ENCODE measurements around the gene CLASP2.

CLASP2 gene

GRCh38 chr3:33581666-33582065 is 136.4 kb downstream of the CLASP2 start:
- no peaks in the 10 kb centered on the region for H3K4me1 ChIP-seq (ENCODE audit: insufficient read depth, low read length, poor library complexity, severe bottlenecking)
- H3K9ac ChIP-seq (ENCODE audit: low read depth, low read length, poor library complexity, severe bottlenecking) = no peak overlapping the region
- no peak overlapping the region for H3K4me3 ChIP-seq (ENCODE audit: low read length, poor library complexity, severe bottlenecking)
- no peaks in the 10 kb centered on the region for H3K27me3 ChIP-seq (ENCODE audit: insufficient read depth, low read length, poor library complexity, severe bottlenecking)
- no peaks in the 10 kb centered on the region for H3K9me3 ChIP-seq (ENCODE audit: insufficient read depth, low read depth, low read length)
- no peaks in the 10 kb centered on the region for H3F3A ChIP-seq (ENCODE audit: low read depth)
- H4K20me1 ChIP-seq (ENCODE audit: insufficient read depth, low read length, poor library complexity, severe bottlenecking) = no peaks in the 10 kb centered on the region
- H3K79me2 ChIP-seq (ENCODE audit: insufficient read depth, low read length) = no peaks in the 10 kb centered on the region
- no peaks in the 10 kb centered on the region for H3K9me2 ChIP-seq (replicated peaks; ENCODE audit: low read depth, low read length)
- H3K36me3 ChIP-seq (ENCODE audit: insufficient read depth, low read length) = peaks cover 23% of the 10 kb centered on the region
- H3K4me2 ChIP-seq (ENCODE audit: low read depth, low read length, poor library complexity, severe bottlenecking) = no peak overlapping the region
- H2AFZ ChIP-seq (ENCODE audit: low read length) = no peak overlapping the region
- TF ChIP-seq CTCF (conservative IDR thresholded peaks at IDR 0.05; ENCODE audit: low read length) (no peak), EZH2phosphoT487 (IDR thresholded peaks at IDR 0.05; ENCODE audit: borderline replicate concordance) (no peak)

GRCh38 chr3:33579840-33580239 is 138.2 kb downstream of the CLASP2 start:
- Histone ChIP-seq H3K9ac (ENCODE audit: low read depth, low read length, poor library complexity, severe bottlenecking) (no peak overlapping the region), H3K36me3 (ENCODE audit: insufficient read depth, low read length) (peaks cover 17% of the 10 kb centered on the region), H3K9me2 (replicated peaks; ENCODE audit: low read depth, low read length) (no peaks in the 10 kb centered on the region), H3K4me3 (ENCODE audit: low read length, poor library complexity, severe bottlenecking) (no peak overlapping the region), H3F3A (ENCODE audit: low read depth) (no peaks in the 10 kb centered on the region), H3K4me1 (ENCODE audit: insufficient read depth, low read length, poor library complexity, severe bottlenecking) (no peaks in the 10 kb centered on the region), H3K27me3 (ENCODE audit: insufficient read depth, low read length, poor library complexity, severe bottlenecking) (no peaks in the 10 kb centered on the region), H3K79me2 (ENCODE audit: insufficient read depth, low read length) (no peaks in the 10 kb centered on the region), H3K4me2 (ENCODE audit: low read depth, low read length, poor library complexity, severe bottlenecking) (no peak overlapping the region), H3K9me3 (ENCODE audit: insufficient read depth, low read depth, low read length) (no peaks in the 10 kb centered on the region), H4K20me1 (ENCODE audit: insufficient read depth, low read length, poor library complexity, severe bottlenecking) (no peaks in the 10 kb centered on the region), H2AFZ (ENCODE audit: low read length) (no peak overlapping the region)
- TF ChIP-seq EZH2phosphoT487 (IDR thresholded peaks at IDR 0.05; ENCODE audit: borderline replicate concordance) = no peak
- TF ChIP-seq CTCF (conservative IDR thresholded peaks at IDR 0.05; ENCODE audit: low read length) = no peak

- no peaks in the 10 kb centered on the region for H3K4me1 ChIP-seq (ENCODE audit: insufficient read depth, low read length, poor library complexity, severe bottlenecking)
- no peak overlapping the region for H3K9ac ChIP-seq (ENCODE audit: low read depth, low read length, poor library complexity, severe bottlenecking)
- no peaks in the 10 kb centered on the region for H3K9me3 ChIP-seq (ENCODE audit: insufficient read depth, low read depth, low read length)
- H4K20me1 ChIP-seq (ENCODE audit: insufficient read depth, low read length, poor library complexity, severe bottlenecking) = no peaks in the 10 kb centered on the region
- no peak for TF ChIP-seq CTCF (conservative IDR thresholded peaks at IDR 0.05; ENCODE audit: low read length)
- no peak for TF ChIP-seq EZH2phosphoT487 (IDR thresholded peaks at IDR 0.05; ENCODE audit: borderline replicate concordance)
- H3K27me3 ChIP-seq (ENCODE audit: insufficient read depth, low read length, poor library complexity, severe bottlenecking) = no peaks in the 10 kb centered on the region
- H3K79me2 ChIP-seq (ENCODE audit: insufficient read depth, low read length) = no peaks in the 10 kb centered on the region
- H3K9me2 ChIP-seq (replicated peaks; ENCODE audit: low read depth, low read length) = no peaks in the 10 kb centered on the region
- H3K4me2 ChIP-seq (ENCODE audit: low read depth, low read length, poor library complexity, severe bottlenecking) = no peak overlapping the region
- H2AFZ ChIP-seq (ENCODE audit: low read length) = no peak overlapping the region
- peaks cover 15% of the 10 kb centered on the region for H3K36me3 ChIP-seq (ENCODE audit: insufficient read depth, low read length)
- no peak overlapping the region for H3K4me3 ChIP-seq (ENCODE audit: low read length, poor library complexity, severe bottlenecking)
- H3F3A ChIP-seq (ENCODE audit: low read depth) = no peaks in the 10 kb centered on the region
Observed at GRCh38 chr3:33579178-33579510, 138.9 kb downstream of the CLASP2 start.

Measured in Loucy (cell line).